Islet of Langerhans (tissue), 1 donor: ENCODE data around the gene MISP.

Experiments used
- FAIRE-seq: peaks from one replicate; lab custom pipeline; 2011; peaks lifted over from hg19 to GRCh38; lab: Jason Lieb, UNC

The MISP gene

DNA sequence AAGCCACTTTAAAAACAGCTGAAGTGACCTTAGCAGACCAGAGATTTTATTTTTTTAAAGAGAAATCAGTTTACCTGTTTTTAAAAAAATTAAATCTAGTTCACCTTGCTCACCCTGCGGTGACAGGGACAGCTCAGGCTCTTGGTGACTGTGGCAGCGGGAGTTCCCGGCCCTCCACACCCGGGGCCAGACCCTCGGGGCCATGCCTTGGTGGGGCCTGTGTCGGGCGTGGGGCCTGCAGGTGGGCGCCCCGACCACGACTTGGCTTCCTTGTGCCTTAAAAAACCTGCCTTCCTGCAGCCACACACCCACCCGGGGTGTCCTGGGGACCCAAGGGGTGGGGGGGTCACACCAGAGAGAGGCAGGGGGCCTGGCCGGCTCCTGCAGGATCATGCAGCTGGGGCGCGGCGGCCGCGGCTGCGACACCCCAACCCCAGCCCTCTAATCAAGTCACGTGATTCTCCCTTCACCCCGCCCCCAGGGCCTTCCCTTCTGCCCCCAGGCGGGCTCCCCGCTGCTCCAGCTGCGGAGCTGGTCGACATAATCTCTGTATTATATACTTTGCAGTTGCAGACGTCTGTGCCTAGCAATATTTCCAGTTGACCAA is 60.1 kb downstream of the MISP start:
- no peak for FAIRE-seq

- no peak for FAIRE-seq
These were observed 60.7 kb downstream of the MISP start for GRCh38 chr19:811506-812048.

- no peak for FAIRE-seq
These were observed 61.3 kb downstream of the MISP start for GRCh38 chr19:812049-812746.

DNA sequence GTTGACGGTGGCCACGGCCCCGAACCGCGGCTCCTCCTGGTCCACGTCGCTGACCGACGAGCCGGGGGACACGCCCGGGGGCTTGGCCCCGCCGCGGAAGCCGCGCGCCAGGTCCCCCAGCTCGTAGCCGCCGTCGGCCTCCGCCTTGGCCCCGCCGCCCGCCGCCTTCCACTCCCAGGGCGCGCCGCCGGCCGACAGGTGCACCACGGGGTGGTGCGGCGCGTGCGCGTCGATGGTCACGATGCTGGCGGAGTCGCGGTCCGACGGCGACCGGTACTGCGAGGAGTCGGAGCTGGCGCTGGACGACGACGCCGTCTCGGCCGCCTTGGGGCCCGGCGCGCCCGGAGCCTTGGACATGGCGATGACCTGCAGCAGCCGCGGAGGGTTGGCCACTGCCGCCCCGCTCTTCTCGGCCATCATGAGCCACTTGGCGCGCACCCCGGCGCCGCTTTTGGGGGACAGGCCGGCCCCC is 61.9 kb downstream of the MISP start:
- no peak for FAIRE-seq

DNA sequence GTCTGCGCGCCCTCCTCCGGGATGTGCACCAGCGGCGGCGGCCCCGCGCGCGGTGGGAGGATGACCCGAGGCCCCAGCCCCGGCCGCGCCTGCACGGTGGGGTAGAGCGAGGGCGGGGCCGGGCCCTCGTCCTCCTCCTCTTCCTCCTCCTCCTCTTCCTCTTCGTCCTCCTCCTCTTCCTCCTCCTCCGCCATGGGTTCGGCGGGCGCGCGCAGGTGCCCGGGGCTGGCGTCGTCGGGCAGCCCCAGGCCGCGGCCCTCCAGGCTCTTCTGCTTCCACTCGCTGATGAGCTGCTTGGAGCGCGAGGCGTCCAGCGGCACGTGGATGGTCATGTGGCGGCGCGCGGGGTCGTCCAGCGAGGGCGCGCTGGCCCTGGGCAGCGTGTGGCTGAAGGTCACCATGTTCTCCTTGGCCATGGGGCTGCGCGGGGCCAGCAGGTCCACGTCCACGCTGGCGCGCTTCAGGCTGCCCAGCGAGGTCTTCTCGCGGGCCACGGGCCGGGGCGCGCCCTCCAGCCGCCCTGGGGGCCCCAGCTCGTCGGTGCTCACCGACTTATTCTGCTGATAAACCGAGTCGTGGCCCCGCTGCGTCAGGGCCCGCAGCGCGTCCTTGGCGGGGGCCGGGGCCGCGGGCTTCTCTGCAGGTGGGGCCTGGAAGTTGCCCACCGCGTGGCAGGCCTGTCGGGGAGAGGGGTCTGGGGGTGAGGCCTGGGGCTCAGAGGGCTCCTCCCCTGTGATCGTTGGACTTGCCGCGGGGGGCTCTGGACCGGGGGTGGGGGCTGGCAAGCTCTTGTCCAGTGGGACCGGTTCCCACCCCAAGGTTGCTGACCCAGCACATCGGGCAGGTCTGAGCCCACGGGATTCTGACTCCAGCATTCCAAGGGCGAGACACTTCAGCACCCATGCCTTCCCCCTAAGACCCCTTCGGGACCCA is 62.6 kb downstream of the MISP start:
- FAIRE-seq: no peak
